GM18867 (cell line): ENCODE data around the gene SLC6A8.
"Not testable (repeated sequence)": the region's sequence is repeated elsewhere in the genome, so short reads cannot be mapped to it uniquely, and the experiment has no call there.

Experiments used
- ATAC-seq: cut with Tn5 transposase; IDR thresholded peaks from one replicate; pipeline ENCODE4 v1.9.1; 2021; ENCODE audit warnings: mild to moderate bottlenecking, moderate library complexity; ENCODE audit not compliant: unreplicated experiment

SLC6A8 gene

DNA sequence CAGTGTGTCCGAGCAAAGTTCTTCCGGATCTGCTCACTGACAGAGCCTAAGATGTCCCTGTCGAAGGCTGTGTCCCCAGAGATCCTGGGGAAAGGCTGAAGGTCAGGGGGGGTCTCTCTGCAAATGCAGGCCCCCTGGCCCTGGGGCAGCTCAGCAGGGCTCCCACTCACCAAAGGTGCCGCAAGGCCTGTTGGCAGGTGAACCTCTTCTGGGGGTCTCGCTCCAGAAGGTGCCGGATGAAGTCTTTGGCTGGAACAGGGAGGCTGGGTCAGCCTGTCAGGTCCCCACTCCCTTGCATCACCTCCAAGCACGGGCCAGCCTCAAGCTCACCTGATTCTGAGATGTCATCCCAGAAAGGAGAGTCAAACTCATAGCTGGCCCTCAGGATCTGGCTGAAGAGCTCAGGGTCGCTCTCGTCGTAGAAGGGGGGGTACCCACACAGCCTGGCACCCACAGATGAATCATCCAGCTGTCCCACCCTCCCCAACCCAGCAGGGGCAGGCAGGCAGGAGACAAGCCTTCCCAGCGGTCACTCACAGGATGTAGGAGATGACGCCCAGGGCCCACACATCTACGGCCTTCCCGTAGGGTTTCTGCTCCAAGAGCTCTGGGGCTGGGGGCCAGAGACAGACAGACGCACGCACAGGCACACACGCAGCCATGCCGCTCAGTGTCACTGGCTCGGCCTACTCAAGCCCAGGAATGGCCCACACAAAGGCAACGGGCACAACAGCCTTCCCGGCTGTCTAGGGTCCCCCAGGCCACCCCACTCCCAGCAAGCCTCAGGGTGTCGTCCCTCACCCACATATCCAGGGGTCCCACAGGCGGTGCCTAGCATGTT lies 16.8 kb upstream of the SLC6A8 start:
- ATAC-seq, result no peak

DNA sequence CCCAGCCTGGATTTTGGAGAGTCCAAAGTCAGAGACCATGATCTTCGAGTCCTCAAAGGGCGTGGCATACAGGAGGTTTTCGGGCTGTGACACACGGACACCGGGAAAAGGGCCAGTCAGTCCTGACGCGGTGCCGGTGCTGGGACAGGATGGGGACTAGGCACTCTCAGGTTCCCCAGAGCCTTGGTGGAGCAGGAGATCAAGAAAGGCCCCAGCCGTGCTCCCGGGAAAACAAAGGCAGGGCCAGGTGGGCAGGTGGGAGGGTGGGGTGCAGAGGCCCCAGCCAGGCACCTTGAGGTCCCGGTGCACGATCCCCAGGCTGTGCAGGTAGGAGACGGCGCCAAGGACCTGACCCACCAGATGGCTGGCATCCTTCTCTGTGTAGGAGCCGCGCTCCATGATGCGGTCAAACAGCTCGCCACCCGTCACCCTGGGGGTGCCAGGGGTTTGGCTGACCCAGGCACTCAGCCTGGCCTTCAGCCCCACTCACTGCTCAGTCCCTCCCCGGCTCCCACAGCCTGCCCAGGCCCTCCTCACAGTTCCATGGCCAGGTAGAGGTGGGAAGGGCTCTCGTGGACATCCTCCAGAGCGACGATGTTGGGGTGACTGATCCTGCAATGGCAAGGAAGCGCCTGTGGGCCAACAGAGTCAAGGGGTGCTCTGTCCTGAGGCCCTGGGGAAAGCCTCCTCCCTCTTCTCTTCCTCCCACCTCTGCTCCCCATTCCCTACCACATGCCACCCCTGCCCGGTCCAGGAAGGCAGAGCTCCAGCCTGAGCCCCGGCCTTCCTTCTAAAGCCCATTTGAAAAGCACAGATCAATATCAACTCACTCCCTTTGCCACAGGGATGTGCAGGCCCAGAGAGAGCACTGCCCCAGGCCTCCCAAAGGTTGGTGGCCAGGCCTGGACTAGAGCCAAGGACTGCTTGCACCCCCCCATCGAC lies 15.9 kb upstream of the SLC6A8 start:
- no peak for ATAC-seq

DNA sequence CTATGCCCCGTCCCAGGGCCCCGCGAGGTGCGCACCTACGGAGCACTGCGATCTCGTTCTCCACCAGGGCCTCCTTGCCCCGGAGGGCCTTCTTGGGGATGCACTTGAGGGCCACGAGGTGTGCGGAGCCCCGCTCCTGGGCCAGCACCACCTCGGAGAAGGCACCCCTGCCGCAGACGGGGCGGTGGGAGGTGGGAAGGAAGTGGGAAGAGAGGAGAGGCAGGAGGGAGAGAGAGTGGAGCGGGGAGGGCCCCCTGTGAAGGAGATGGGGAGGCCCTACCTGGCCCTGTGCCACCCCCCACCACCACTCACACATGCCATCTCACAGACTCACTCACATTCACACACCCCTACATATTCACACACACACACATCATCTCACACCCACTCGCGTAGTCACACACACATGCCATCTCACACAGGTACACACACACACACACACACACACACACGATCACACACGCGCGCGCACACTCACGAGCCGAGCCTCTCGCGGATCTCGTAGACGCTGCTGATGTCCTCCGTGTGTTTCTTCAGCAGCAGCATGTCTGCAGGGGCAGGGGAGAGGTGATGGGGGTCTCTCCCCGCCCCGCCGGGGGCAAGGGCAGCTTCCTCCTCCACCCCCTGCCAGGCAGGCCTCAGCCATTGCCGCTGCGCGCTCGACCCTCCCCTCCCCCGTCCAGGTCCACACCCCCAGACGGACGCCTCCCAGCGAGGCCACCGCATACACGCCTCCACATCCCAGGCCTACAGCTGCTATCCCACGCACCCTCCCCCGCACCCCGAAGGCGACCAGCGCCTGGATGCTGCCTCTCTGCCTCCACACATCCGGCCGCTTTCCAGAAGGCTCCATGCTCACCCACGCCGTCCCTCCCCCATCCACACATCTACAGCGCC lies 14.9 kb upstream of the SLC6A8 start:
- ATAC-seq, result no peak

DNA sequence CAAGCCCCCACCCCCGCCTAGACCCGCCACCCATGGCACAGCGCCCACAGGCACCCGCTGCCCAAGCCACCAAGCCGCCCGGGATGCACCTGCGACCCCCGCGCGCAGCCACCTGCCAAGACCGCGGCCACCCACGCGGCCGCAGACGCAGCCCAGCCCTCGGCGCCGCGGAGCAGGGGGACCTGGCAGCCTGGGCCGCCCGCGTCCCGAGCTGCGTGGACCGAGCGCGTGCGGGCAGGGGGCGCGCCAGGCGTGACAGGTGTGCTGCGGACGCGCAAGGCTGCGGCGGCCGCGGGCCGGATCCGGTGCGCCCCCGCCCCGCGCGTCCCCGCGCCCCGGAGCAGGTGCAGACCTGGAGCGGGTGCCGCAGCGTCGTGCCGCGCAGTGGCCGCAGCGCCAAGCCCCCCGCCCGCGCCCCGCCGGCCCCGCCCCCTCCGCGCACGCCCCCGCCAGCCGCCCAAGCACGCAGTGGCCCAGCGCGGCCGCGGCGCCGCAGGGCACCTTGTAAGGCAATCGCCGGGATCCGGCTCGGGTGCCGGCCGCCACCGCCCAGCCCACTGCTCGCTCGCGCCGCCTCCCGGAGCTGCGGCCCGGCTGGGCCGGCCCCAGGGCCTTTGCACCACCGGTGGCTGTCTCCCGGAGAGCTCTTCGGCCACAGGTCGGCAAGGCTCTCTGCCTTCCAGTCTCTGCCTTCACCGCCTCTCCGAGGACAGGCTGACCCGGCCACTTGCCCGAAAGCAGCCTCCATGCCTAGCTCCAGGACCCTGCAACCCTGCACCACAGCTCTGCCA lies 14.1 kb upstream of the SLC6A8 start, which contains the start of gene PNCK:
PNCK (minus strand) TSS at position 386 of the 791 bp plus-strand sequence. CDS start 737 bp downstream, outside the sequence.
- ATAC-seq, result no peak

DNA sequence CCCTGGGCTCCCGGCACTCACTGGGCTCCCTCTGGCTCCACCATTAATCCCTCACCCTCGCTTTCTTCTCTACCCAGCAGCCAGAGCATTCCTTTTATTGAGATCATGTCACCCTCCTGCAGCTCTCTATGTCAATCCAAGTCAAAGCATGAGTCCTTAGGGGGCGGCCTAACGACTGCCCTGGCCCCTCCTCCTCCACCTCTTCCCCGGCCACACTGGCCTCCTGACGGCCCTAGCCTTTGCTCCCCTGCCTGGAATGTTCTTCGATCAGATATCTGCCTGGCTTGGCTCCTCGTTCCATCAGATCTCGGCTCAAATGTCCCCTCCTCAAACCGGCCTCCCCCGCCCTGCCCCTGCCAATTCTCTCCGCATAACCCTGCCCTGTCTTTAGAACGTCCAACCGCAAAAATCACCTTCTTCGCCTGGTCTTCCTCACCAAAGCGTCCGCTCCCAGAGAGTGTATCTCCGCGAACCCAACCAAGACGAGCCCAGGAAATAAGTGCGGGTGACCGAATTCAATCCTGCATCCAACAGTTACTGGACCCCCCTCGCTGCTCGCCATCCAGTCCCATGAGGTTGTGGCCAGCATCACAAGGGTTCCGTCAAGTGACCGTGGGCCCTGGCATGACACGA lies 13.4 kb upstream of the SLC6A8 start:
- no peak for ATAC-seq

DNA sequence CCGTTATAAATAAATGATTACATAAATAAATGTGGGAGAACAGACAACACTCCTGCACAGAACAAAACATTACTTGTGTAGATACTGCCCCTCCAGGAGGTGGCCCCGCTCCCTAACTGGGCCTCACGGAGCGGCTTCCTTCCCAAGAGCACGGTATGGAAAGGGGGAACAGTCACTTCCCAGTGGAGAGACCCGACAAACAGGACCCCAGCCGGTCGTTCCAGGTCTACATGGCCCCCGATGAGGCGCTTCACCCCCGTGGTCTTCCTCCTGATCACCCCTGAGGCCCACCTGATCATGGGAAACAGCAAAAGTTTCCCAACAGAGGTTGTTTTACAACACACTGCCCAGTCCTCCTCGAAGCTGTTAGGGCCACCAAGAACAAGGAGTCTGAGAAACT lies 6.6 kb upstream of the SLC6A8 start:
- ATAC-seq, result no peak

DNA sequence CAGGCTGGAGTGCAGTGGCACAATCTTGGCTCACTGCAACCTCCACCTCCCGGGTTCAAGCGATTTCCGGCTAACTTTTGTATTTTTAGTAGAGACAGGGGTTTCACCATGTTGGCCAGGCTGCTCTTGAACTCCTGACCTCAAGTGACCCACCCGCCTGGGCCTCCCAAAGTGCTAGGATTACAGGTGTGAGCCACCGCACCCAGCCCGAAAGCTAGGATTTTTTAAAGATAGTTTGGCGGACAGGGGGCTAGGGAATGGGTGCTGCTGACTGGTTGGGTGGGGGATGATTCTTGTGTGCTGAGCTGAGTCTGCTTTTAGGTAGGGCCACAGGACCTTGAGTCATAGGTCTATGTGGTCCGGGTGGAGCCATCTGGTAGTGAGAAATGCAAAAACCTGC lies 4.2 kb upstream of the SLC6A8 start:
- ATAC-seq, result not testable (repeated sequence)

DNA sequence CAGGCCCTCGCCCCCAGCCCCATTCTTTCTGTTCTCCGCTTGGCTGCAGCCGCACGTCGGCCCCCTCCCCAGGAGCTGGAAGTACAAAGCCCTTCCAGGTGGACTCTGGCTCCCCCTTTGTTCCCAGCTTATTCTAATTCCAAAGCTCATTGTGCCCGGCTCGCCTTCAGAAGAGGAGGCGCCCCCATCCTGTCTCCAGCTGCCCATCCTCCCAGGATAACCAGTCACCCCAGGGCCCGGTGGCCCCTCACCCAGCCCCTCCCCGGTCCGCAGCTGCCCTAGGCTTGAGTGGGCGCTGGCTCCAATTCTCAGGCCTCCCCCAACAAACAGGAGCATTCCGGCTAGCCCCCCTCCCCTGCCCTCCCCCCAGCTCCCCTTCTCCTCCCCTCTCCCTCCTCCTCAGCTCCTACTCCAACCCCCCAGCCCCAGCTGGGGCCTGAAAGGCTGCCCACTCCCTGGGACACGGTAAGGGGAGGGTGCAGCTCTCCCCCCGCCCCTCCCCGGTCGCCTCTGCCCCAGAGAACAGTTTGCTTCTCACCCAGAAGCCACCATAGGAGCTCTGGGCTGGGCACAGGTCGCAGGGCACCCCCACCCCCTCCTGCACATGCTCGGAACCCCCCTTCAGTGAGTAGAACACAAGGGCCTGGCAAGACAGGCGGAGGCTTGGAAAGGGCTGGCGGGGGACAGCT lies 3.1 kb upstream of the SLC6A8 start:
- ATAC-seq, result no peak

DNA sequence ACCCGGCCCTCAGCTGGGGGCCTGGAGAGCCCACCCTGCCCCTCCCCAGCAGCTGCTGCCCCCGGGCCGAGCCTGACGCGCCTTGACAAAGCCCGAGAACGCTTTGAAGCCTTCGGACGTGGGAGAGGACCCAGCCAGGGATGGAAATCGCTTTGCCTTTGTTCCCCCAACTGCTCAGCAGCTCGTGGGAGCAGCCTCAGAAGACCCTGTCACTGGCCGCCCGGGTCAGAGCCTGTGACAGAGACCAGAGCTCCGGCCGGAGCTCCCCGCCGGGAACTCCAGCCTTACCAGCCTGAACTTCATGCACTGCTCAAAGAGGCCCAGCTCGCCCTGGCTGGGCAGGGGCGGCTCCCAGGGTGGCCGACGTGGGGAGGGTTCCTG lies 2.6 kb upstream of the SLC6A8 start:
- no peak for ATAC-seq

DNA sequence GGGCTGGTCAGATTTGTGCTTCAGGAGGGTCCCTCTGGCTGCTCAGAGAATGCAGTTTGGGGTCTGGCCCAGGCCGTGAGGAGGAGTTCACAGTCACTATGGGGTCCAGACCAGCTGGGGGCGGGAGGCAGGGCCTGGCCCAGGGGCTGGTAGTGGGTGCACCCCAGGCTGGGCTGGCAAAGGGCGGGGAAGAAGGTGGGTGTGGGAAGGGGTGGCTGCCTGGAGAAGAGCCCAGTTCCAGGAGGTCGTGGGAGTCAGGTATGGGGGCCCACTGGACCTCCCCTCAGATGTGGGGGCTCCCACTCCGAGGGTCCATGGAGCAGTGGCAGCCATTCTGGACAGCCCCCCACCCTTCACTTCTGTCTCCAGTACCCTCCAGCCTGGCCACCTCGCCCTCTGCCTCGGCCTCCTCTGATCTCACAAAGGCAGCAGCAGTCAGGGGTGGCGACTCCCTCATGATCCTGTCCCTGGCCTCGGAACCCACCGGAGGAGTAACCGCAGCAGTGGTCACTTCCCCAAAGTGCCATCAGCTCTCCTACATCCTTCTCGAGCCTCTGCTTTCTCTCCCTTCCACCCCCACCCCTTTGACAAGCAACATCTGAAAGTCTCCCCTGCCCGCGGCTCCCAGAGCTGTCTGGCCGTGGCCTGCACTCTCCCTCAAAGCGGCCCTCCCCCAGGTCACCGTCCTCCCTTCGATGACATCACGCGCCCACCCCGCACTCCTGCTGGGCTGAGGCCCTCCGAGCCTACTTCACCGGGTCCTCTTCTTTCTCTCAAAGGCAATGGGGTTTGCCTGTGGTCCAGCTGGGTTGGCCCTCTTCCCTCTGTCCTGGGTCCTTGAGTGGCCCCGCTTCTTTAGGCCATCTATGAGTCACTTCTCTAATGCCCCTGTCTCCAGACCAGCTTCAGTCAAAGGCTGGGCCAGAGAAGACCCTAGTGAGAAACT lies 1.7 kb upstream of the SLC6A8 start:
- ATAC-seq, result no peak

DNA sequence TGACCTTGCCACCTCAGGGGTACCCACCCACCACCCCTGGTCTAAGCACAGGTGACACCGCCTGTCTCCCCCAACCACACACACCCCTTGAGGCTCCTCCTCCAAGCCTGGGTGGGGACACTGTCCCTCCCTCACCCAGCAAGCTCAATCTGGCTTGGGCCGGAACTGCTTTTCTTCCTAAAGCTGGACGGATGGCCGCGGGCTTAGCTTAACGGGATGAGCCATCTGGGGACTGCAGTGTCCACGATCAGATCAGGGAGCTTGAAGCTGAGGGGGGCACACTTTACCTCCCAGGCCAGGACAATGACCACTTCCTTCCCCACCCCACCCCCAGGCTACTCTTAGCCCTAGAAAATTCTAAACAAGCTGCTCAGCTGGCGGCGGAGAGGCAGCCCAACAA lies 1.0 kb upstream of the SLC6A8 start:
- no peak for ATAC-seq

DNA sequence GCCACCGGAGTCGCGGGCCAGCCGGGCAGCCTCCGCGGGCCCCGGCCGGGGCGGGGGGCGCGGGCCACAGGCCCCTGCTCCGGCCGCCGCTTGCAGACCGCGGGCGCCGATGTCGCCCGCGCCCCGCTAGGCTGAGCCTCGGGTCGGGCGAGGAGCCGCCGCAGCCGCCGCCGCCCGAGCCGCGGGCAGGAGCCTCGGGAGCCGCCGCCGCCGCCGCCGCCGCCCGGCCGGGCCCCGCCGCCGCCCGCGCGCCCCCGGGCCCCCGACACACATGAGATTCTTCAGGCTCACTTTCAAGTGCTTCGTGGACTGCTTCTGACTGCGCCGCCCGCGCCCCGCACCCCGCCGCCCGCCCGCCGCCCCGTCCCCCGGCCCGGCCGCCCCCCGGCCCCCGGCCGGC lies 345 bp downstream of the SLC6A8 start:
- ATAC-seq, result no peak

DNA sequence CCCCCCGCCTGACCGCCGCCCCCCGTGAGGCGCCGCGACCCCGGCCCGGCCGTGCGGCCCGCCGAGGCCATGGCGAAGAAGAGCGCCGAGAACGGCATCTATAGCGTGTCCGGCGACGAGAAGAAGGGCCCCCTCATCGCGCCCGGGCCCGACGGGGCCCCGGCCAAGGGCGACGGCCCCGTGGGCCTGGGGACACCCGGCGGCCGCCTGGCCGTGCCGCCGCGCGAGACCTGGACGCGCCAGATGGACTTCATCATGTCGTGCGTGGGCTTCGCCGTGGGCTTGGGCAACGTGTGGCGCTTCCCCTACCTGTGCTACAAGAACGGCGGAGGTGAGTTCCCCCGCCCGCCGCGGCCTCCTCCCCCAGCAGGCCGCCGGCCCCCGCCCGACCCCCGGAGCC lies 780 bp downstream of the SLC6A8 start:
- no peak for ATAC-seq

DNA sequence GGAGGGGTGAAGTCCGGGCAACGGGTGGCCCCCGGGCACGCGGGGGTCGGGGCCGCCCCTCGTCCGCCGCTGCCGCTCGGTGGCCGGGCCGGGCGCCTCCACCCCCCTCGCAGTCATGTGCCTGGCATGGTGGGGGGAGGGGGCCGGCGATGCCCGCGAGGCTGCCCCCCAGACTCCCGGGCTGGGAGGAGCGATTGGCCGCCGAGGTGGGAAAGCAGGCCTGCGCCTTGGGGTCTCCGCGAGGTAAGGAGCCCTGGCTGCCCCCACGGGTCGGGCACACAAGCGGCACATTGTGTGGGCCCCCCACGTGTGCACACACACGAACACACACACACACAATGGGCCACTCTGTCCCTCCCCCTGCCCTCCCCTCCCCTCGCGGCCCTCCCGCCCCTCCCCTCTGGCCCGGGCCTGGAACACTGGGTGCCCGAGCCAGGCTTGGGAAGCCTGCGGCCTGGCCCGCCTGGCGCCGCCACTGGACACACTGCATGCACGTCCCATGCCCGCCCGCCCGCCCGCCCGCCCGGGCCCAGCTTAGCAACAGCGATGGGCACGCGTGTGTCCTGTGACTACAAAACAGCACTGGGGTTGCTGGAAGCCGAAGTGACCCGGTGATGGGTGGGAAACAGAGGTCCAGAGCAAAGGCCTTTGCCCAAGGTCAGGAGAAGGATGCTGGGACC lies 1.3 kb downstream of the SLC6A8 start:
- ATAC-seq, result no peak

DNA sequence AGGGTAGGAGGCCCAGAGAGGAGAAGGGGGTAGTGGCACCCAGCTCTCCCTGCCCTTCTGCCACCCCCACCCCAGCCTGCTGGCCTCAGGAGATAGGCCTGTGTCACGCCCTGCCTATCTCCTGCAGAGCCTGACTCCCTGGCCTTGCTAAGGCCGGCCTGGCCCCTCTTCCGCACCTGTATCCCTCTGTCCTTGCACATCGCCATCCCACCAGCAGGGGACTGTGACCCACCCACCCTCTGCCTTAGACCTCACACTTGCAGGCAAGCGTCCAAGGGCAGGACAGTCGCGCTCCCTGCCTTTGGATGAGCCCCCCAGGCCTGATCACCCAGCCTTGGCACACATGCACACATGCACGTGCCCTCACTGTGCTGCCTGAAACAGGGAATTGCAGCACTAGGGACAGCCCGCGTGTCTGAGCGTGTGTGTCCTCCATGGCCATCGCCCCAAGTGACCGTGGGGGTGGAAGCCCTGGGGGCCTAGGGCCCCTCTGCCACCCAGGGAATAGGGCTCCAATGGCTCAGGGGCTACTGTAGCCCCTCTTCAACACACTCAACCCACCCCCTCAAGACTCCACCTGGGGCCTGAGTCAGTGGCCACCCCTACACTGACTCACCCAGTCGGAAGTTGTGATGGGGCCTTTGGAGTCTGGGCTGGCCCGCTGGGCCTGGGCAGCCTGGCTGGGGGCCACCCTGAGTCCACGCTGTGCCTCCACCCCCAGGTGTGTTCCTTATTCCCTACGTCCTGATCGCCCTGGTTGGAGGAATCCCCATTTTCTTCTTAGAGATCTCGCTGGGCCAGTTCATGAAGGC lies 2.1 kb downstream of the SLC6A8 start:
- no peak for ATAC-seq

DNA sequence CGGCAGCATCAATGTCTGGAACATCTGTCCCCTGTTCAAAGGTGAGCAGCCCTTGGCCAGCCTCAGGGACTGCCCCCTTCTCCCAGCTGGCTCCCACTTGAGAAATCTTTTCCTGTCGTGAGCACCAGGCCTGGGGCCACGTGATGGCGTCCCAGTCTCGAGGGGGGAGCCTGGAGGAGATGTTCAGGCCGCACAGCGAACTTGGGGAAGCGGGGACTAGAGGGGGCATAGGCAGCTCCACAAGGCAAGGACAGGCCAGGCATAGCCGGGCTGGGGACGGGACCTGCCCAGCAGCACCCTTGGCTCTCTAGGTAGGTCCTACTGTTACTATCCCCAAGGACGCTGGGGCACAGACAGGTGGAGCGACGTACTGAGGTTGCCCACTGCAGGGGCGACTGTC lies 2.7 kb downstream of the SLC6A8 start:
- no peak for ATAC-seq
